GM08714 (cell line): ENCODE results near the gene CAPN5.

Experiments
- H3K4me3 ChIP-seq: fragments of 200-500 bp; sonication (Bioruptor generic); 2 replicates; pipeline ENCODE4 v1.5.1; 2014; ENCODE audit warnings: mild to moderate bottlenecking, low read length, inconsistent platforms
- ZNF274 ChIP-seq: IDR thresholded peaks from 2 replicates; pipeline ENCODE4 v1.6.1; 2012; ENCODE audit warnings: mild to moderate bottlenecking, low read depth, low read length

Gene CAPN5

DNA sequence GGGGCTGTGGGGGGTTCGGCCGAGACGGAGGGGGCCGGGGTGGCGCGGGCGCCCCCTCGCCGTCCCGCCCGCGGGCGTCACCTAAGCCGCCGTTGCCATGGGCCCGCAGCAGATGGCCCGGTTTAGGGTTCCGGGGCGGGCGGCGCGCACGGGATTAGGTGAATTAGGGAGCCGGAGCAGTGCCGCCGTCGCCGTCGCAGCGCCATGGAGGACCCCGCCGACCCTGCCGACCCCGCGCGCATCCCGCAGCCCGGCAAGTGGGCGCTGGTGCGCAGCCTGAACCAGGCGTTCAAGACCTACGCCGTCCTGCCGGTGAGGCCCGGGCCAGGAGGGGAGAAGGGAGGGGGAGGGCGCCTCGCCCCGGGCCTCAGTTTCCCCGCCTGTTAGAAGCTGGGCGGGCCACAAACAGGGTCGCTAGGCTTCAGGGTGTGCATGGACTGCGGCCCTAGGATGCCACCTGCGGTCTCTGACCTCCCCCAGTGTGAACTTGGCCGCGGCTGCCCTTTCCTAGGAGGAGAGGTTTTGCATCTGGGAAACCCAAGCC, 71.4 kb downstream of the CAPN5 start:
- TF ChIP-seq ZNF274: no peak
- H3K4me3 ChIP-seq: no peak overlapping the region

DNA sequence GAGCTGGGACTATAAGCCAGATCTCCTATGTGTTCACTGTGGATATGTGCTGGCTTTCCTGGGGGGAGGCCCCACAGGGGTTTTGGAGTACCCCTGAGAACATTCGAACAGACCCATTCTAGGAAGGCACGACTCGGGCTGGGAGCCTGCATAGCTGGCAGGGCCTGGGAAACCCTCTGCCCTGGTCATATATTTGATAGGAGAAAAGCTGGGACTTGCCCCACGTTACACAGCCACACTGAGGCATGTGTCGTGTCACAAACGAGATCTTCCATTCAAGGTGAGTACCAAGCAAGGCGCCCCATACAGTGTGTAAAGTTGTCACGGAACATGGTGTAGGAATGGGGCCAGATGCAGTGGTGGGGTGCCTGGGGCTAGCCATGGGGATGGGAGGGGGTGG, 72.4 kb downstream of the CAPN5 start:
- TF ChIP-seq ZNF274: no peak
- no peak overlapping the region for H3K4me3 ChIP-seq

DNA sequence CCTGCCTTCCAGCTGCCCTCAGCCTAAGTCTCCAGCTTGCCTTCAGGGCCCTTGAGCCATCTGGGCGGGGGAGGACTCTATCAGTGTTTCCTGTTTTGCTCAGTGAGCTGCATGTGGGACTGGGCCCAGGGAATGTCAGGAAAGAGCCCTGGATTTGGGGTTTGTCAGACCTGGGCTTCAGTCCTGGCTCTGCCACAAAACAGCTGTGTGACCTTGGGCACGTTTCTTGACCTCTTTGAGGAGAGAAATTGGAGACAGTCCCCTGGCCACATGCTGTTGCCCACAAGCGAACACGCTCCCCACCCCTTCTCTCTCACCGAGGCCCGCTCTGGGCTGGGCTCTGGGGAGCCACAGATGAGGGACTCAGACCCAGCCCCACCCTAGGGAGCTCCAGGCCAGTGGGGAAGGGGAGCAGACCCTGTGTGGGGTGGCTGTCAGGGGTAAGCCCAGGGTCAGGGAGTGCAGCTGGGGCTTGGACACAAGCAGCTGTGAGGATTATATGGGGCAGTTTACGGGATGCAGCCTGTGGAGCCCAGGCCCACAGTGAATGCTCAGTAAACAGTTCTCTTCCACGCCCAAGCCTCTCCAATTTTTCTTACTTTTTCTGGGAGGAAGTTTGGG, 73.6 kb downstream of the CAPN5 start:
- H3K4me3 ChIP-seq: no peak overlapping the region
- TF ChIP-seq ZNF274: no peak

DNA sequence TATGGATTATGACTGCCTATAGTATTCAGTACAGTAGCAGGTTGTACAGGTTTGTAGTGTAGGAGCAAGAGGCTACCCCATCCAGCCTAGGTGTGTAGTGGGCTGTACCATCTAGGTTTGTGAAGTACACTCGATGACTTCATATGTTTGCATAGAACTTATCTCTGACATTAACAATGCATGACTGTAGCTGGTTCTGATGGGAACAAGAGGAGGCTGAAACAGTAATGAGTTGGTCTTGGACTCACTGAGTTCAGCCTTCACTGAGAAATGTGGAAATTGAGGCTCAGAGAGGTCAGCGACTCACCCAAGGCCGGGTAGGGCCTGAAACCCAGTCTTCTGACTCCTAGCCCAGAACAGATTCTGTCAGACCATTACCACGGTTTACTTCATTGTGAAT, 74.3 kb downstream of the CAPN5 start:
- TF ChIP-seq ZNF274: no peak
- no peak overlapping the region for H3K4me3 ChIP-seq

DNA sequence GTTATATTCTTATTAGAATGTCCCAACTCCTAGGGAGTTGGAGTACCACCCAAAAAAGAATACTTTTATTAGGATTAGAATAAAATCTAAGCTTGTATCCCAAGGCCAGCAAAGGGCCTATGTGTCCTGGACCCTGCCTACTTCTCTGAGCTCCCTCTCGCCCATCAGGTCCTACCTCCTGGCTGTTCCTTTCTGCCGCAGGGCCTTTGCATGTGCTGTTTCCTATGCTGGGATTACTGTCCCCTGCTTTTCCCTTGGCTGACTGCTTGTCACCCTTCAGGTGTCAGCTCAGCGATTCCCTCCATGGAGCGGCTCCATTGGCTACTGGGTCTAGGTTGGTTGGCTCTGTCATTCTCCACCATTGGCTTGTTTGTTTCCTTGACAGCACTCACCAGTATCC, 74.7 kb downstream of the CAPN5 start:
- no peak for TF ChIP-seq ZNF274
- no peak overlapping the region for H3K4me3 ChIP-seq

DNA sequence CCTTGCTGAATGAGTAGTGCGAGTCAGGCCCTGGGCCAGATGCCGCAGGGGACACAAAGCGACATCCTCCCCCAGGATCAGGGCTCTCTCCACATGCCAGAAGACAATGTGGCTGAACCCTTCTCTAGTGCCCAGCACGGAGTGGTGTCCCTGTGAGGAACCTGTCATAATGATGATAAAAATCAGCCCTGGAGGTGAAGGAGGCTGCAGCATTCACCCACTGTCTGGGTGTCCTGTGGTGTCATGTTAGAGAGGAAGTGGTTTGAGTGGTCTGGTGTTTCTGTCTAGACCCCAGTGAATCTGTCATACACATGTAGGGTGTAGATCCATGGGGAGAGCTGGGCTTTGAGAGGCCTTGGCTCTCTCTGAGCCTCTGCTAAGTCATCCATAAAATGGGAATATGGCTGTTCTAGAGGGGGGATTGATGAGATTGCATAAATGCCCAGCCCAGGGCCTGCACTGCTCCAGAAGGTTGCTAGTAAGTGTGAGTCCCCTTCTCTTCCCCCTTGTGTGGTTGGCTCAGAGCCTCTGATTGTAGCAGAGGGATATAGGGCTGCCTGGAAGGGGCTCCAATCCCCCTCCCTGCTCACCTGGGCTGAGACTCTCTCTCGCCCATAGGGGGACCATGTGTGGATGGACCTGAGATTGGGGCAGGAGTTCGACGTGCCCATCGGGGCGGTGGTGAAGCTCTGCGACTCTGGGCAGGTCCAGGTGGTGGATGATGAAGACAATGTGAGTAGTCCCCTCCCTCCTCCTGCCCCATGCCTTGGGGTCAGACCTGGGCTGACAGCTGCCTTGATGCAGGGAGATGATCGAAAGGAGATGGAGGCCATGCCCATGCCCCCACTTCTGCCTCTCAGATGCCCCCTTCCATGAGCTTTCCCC, 75.6 kb downstream of the CAPN5 start:
- no peak overlapping the region for H3K4me3 ChIP-seq
- no peak for TF ChIP-seq ZNF274

DNA sequence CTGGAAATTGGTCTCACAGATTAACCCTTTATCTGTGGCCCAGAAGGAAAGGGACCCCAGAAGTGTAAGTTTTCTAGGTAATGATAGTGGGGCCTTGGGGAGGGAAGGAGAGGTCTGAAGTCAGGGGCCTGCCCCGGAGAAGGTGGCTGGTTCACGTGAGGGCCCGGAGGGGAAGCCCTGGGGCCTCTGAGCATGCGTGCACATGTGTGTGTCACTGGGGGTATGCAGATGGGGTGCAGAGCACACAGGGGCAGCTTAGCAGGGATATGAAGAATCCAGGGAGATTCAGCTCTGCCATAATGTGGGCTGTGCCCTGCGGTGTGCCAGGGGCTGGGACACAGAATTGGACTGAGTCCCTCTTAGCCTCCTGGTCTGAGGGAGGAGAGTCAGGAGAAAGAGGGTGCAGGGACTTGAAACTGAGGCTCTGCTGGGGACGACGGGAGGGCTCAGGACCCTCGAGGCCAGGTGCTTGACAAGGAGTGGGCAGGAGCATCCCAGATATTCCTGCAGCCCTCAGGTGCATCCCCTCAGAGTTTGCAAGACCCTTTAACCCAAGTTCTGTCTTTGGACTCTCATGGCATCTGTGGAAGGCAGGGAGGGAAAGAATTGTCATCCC, 76.7 kb downstream of the CAPN5 start:
- no peak overlapping the region for H3K4me3 ChIP-seq
- no peak for TF ChIP-seq ZNF274

DNA sequence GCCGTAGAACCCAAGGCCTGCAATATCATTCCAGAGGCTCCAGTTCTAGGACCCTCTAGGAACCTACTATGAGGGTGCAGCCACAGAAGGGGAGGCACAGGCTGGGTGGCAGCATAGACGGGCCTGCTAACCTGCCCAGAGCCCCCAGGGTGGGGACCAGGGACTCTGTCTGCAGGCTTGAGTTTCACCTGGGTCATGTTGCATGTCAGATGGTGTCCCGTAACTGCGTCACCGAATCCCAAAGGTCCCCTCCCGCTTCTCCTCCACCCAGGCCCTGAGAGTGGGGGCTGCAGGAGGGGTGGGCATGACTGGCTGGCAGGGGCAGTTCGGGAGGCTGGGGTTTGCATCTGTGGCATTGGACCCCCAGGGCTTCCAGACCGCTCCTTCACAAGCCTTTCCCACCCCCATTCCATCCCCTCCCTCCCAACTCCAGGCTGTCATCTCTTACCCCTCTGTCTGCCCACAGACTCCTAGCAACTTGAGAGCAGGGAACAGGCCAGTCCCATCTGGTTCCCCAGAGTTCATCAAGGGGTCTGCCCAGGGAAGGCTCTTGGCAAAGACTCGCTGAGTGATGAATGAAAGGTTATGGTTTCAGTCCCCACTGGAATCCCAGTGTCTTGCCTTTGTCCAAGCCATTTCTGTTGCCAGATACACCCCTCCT, 77.6 kb downstream of the CAPN5 start:
- TF ChIP-seq ZNF274: no peak
- no peak overlapping the region for H3K4me3 ChIP-seq

DNA sequence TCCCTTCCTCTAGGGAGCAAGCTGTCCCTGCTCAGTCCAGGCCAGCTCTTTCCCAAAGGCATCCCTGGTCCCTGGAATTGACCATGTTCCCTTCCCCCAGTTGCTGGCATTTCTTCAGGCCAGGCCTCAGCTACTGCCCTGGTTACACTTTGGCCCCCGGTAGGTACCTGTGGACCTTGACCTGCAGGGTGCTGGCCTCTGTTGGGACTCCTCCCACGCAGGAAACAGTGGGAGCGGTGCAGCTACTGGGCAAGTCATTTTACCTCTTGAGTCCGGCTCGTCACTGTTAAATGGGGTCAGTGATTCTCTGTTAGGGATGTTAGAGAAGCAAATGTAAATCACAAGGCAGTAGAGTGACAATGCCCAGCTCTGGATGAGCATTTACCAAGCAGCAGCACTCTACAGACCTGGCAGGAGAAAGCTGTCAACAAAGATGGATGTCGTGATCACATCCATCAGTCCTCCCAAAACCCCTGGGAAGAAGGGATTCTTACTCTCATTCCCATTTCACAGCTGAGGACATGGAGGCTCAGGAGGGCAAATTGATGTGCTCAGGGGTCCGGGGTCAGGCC, 78.2 kb downstream of the CAPN5 start:
- TF ChIP-seq ZNF274: no peak
- H3K4me3 ChIP-seq: no peak overlapping the region

DNA sequence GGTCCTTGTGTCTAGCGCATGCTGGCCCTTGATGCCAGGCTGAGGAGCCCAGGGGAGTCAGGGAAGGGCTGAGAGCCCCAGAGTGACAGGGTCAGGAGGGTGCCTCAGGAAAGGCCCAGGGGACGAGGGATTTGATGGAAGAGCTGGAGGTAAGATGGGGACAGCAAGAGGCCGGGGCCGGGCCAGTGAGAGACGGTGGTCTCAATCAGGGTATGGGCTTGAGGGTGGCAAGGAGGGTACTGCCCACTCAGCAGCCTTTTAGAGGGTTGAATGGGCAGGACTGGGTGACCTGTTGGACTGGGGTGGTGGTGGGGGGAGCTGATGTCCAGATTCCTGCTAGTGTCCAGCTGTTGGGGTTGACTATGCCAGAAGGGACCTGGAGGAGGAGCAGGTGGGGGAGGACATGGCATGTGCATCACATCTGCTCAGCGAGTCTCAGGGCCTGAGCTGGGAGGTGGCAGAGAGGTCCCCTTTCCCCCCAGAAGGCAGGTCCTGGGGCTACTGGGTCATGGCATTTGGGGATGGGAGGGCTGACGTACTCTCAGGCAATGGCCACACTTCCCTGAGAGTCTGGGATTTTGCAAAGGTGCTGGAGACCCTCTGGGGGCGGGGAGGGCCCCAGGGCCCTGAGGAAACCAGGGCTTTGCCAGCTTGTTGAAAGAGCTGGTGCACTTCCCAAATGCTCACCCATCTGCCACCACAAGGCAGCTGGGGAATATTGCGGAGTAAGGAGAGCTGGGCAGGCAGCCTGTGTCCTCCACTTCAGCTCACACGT, 79.7 kb downstream of the CAPN5 start:
- TF ChIP-seq ZNF274: no peak
- H3K4me3 ChIP-seq: no peak overlapping the region

DNA sequence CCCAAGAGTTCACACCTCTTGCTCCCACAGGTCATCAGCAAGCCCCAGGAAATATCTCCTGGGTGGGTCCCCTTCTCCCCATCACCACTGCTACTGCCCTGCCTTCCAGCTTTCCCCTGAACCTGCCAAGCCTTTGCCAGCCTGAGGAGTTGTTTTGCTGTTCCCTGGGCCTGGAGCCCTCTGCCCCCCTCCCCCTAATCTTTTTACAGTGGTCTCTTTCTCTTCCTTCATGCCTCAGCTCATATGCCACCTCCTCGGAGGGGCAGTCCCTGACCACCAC, 80.2 kb downstream of the CAPN5 start:
- no peak for TF ChIP-seq ZNF274
- no peak overlapping the region for H3K4me3 ChIP-seq

DNA sequence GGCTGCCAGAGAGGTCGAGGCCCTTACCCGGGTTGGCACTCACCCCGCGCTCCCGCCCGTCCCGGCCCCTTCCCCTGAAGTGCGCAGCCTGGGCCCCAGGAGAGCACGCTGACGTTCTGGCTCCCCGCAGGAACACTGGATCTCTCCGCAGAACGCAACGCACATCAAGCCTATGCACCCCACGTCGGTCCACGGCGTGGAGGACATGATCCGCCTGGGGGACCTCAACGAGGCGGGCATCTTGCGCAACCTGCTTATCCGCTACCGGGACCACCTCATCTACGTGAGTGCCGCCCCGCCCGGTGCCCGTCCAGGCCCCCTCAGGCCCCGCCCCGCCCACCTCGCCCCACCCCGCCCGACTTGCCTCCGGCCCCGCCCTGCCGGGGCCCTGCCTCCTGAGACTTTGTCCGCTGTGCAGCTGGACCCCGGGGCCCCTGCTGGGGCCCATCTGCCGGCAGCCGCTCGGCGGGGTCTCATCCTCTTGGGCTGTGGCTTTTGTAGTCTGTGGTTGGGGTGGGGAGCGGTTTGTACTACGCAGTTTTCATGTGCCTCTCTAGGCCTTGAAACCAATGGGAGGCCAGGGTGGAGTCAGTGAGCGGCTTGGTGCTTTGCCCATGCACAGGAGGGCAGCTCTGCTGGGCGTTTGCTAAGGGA, 81.0 kb downstream of the CAPN5 start:
- TF ChIP-seq ZNF274: no peak
- no peak overlapping the region for H3K4me3 ChIP-seq
